Activated naive CD4-positive, alpha-beta T cell treated with anti-CD3 and anti-CD28 coated beads, Interleukin-2, amount 10 ng/mL, durations not matched to agents 7 days and 5 days (primary cell): ENCODE data around the gene TCEAL8.

Source experiments
- CTCF ChIA-PET: fragments of 350-600 bp; sonication (Branson Sonifier 250); formaldehyde crosslinking; loops from one replicate; lab custom pipeline; 2021; ENCODE audit warnings: antibody characterized with exemption; lab: Charles Lee
- DNase-seq: peaks from one replicate; pipeline ENCODE4 v3.0.0-alpha.2; 2020
- H3K27ac Mint-ChIP-seq: one replicate; pipeline ENCODE4 v1.8.0; 2021; ENCODE audit warnings: mild to moderate bottlenecking, moderate library complexity, mixed read lengths
- H3K27me3 Mint-ChIP-seq: one replicate; pipeline ENCODE4 v1.8.0; 2021; ENCODE audit warnings: mild to moderate bottlenecking, mixed read lengths
- H3K36me3 Mint-ChIP-seq: one replicate; pipeline ENCODE4 v1.8.0; 2021; ENCODE audit warnings: mixed read lengths
- H3K4me1 Mint-ChIP-seq: one replicate; pipeline ENCODE4 v1.8.0; 2021; ENCODE audit warnings: mixed read lengths
- H3K4me3 Mint-ChIP-seq: one replicate; pipeline ENCODE4 v1.8.0; 2021; ENCODE audit warnings: mild to moderate bottlenecking, moderate library complexity, mixed read lengths
- H3K9me3 Mint-ChIP-seq: one replicate; pipeline ENCODE4 v1.8.0; 2021; ENCODE audit warnings: mixed read lengths

Gene TCEAL8

GRCh38 chrX:103254921-103255493, at the start of gene TCEAL8:
Gene TCEAL8 (minus strand): TSS chrX:103255155. CDS start chrX:103253979, 1,176 bp downstream.
- Mint-ChIP-seq H3K36me3 (peaks cover 13% of the 10 kb centered on the region), H3K27me3 (peaks cover 5% of the 10 kb centered on the region), H3K27ac (peak within 1 kb of the TSS; percentile 97), H3K4me1 (peaks cover 22% of the 10 kb centered on the region), H3K4me3 (peak within 1 kb of the TSS; percentile 98), H3K9me3 (no peaks in the 10 kb centered on the region)
- CTCF ChIA-PET: no interaction called here
- peak; percentile 77 for DNase-seq

DNA sequence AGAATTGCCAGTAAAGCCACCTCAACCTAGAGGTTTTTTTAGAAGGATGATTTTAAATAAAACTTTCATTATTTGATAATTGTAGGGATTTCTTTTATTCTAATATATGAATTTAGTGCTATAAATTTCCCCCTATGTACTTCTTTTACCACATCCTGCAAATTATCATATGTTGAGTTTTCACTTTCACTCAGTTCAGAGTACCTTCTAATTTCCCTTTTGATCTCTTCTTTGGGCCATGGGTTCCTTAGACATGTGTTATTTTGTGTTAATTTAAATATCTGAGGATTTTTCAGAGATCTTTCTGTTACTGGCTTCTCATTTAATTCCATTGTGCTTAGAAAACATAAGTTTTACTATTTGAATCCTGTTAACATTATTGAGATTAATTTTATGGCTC, 49.8 kb upstream of the TCEAL8 start:
- Mint-ChIP-seq H3K4me1 (peaks cover 8% of the 10 kb centered on the region), H3K36me3 (peaks cover 3% of the 10 kb centered on the region), H3K27me3 (no peaks in the 10 kb centered on the region), H3K9me3 (no peaks in the 10 kb centered on the region), H3K4me3 (no peak overlapping the region), H3K27ac (no peak overlapping the region)
- CTCF ChIA-PET: no interaction called here
- no peak for DNase-seq

- no peaks in the 10 kb centered on the region for H3K36me3 Mint-ChIP-seq
- CTCF ChIA-PET: no interaction called here
- H3K9me3 Mint-ChIP-seq: no peaks in the 10 kb centered on the region
- DNase-seq: no peak
- peaks cover 4% of the 10 kb centered on the region for H3K27me3 Mint-ChIP-seq
- no peaks in the 10 kb centered on the region for H3K4me1 Mint-ChIP-seq
- no peak overlapping the region for H3K27ac Mint-ChIP-seq
- no peak overlapping the region for H3K4me3 Mint-ChIP-seq
Measured at GRCh38 chrX:103293118-103293517, 38.2 kb upstream of the TCEAL8 start.

DNA sequence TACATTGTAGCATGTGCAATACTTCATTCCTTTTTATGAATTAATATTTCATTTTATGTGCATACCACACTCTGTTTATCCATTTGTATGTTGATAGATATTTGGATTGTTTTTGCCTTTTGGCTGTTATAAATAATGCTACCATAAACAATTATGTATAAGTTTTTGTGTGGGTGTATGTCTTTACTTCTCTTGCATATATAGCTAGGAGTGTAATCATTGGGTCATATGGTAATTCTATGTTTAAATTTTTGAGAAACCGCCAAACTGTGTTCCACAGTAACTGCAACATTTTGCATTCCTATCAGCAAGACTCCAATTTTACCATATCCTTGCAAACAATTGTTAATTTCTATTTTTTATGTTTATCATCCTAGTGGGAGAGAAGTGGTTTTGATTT, 24.7 kb upstream of the TCEAL8 start:
- no peak for DNase-seq
- Mint-ChIP-seq H3K9me3 (no peaks in the 10 kb centered on the region), H3K27ac (no peak overlapping the region), H3K4me3 (no peak overlapping the region), H3K4me1 (peaks cover 3% of the 10 kb centered on the region), H3K27me3 (peaks cover 33% of the 10 kb centered on the region), H3K36me3 (no peaks in the 10 kb centered on the region)
- CTCF ChIA-PET: no interaction called here

GRCh38 chrX:103276581-103277002, 21.6 kb upstream of the TCEAL8 start, which contains the start of gene TCEAL5:
Gene TCEAL5 (minus strand): TSS chrX:103276750. CDS start chrX:103274563, 2,187 bp downstream.
- Mint-ChIP-seq H3K4me3 (no peak within 1 kb of the TSS), H3K9me3 (no peaks in the 10 kb centered on the region), H3K27me3 (peaks cover 42% of the 10 kb centered on the region), H3K4me1 (peaks cover 3% of the 10 kb centered on the region), H3K27ac (no peak within 1 kb of the TSS), H3K36me3 (no peaks in the 10 kb centered on the region)
- DNase-seq: no peak
- CTCF ChIA-PET: no interaction called here

DNA sequence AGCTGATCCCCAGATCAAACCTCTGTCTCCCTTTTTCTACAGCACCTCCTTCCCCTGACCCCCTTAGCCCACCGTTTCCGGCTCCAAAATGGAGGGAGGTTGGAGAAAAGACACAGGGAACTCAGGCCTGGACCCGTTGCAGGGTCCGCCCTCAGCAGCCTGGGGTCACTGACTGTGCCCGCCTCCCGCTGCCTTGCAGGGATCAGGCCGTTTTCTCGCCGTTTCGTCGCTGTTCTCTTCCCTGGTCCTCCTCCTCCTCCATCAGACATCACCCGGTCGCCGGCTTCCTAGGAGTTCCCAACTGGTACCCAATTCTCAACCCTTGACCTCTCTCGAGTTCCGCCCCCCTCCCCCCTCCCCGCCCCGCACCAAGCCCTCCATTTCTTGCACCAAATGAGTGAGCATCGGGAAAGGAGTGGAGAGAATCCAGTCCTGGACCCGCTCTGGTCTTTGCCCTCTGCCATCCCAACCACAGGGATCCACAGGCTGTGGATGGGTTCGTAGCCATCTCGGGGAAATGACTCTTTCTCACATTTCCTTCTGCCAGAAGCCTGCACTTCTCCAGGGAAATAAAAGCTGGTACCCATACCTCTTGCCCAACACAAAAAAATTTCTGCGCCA, 21.1 kb upstream of the TCEAL8 start:
- no peak for DNase-seq
- H3K27me3 Mint-ChIP-seq: peaks cover 42% of the 10 kb centered on the region
- H3K4me3 Mint-ChIP-seq: no peak overlapping the region
- no peaks in the 10 kb centered on the region for H3K36me3 Mint-ChIP-seq
- H3K27ac Mint-ChIP-seq: no peak overlapping the region
- peaks cover 3% of the 10 kb centered on the region for H3K4me1 Mint-ChIP-seq
- CTCF ChIA-PET: no interaction called here
- no peaks in the 10 kb centered on the region for H3K9me3 Mint-ChIP-seq

DNA sequence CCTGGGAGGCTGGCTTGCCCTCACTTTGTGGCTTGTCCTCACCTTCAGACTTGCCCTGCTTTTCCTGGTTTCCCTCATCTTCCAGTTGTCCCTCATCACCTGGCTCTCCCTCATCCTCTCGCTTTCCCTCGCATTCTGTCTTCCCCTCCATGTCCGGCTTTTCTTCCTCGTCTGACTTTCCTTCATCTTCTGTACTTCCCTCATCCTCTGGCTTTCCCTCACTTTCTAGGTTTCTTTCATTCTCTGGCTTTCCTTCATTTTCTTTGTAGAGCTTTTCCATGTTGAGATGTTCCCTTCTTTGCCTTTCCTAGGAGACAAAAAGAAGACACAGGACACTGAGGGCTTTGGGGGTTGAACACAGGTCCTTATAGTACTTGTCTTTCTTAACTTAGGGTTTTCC, 19.3 kb upstream of the TCEAL8 start:
- no peaks in the 10 kb centered on the region for H3K36me3 Mint-ChIP-seq
- no peak overlapping the region for H3K4me3 Mint-ChIP-seq
- no peak for DNase-seq
- H3K9me3 Mint-ChIP-seq: no peaks in the 10 kb centered on the region
- peaks cover 3% of the 10 kb centered on the region for H3K4me1 Mint-ChIP-seq
- H3K27ac Mint-ChIP-seq: no peak overlapping the region
- CTCF ChIA-PET: no interaction called here
- peaks cover 42% of the 10 kb centered on the region for H3K27me3 Mint-ChIP-seq

GRCh38 chrX:103258275-103258674, 3.3 kb upstream of the TCEAL8 start:
- H3K4me1 Mint-ChIP-seq: peaks cover 21% of the 10 kb centered on the region
- H3K27me3 Mint-ChIP-seq: peaks cover 5% of the 10 kb centered on the region
- no peak overlapping the region for H3K27ac Mint-ChIP-seq
- H3K9me3 Mint-ChIP-seq: no peaks in the 10 kb centered on the region
- CTCF ChIA-PET: interaction anchor here (1.3 kb wide), 1 partner anchor 47 kb away, joined by 3 read pairs; no protein-coding TSS in a partner anchor
- H3K4me3 Mint-ChIP-seq: no peak overlapping the region
- peaks cover 9% of the 10 kb centered on the region for H3K36me3 Mint-ChIP-seq
- no peak for DNase-seq

DNA sequence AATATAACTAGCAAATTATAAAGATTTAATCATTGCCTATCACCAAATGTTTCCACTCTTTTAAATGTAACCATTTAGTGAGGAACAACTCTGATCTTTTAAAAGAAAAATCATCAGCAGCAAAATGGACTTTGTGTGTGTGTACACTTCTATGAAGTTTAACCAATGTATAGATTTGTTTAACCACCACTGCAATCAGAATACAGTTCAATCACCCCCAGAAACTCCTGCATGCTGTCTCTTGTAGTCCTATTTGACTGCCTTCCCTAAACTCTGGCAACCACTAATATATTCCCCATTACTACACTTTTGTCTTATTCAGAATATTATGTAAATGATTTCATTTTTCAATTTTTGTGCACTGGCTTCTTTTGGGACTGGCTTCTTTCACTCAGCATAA, 1.7 kb upstream of the TCEAL8 start:
- DNase-seq: no peak
- Mint-ChIP-seq H3K4me3 (no peak overlapping the region), H3K9me3 (no peaks in the 10 kb centered on the region), H3K27ac (no peak overlapping the region), H3K27me3 (peaks cover 5% of the 10 kb centered on the region), H3K4me1 (peaks cover 22% of the 10 kb centered on the region), H3K36me3 (peaks cover 13% of the 10 kb centered on the region)
- CTCF ChIA-PET: interaction anchor here (0.7 kb wide), 1 partner anchor 512 kb away, joined by 3 read pairs; no protein-coding TSS in a partner anchor

- peaks cover 22% of the 10 kb centered on the region for H3K4me1 Mint-ChIP-seq
- peak overlapping the region; percentile 97 for H3K27ac Mint-ChIP-seq
- DNase-seq: peak; percentile 64
- no peaks in the 10 kb centered on the region for H3K9me3 Mint-ChIP-seq
- peaks cover 13% of the 10 kb centered on the region for H3K36me3 Mint-ChIP-seq
- peaks cover 2% of the 10 kb centered on the region for H3K27me3 Mint-ChIP-seq
- CTCF ChIA-PET: interaction anchor here (1.4 kb wide), 1 partner anchor 43 kb away, joined by 6 read pairs; no protein-coding TSS in a partner anchor
- H3K4me3 Mint-ChIP-seq: peak overlapping the region; percentile 98
Measured at GRCh38 chrX:103254171-103254824, 657 bp downstream of the TCEAL8 start.

- peak overlapping the region; percentile 98 for H3K4me3 Mint-ChIP-seq
- peaks cover 22% of the 10 kb centered on the region for H3K4me1 Mint-ChIP-seq
- no peaks in the 10 kb centered on the region for H3K27me3 Mint-ChIP-seq
- DNase-seq: no peak
- CTCF ChIA-PET: interaction anchor here (1.4 kb wide), 1 partner anchor 42 kb away, joined by 6 read pairs; no protein-coding TSS in a partner anchor
- peaks cover 13% of the 10 kb centered on the region for H3K36me3 Mint-ChIP-seq
- H3K9me3 Mint-ChIP-seq: no peaks in the 10 kb centered on the region
- H3K27ac Mint-ChIP-seq: peak overlapping the region; percentile 97
Measured at GRCh38 chrX:103253608-103254007, 1.3 kb downstream of the TCEAL8 start.

- no peaks in the 10 kb centered on the region for H3K27me3 Mint-ChIP-seq
- no peak overlapping the region for H3K4me3 Mint-ChIP-seq
- CTCF ChIA-PET: interaction anchor here (1.5 kb wide), 1 partner anchor 40 kb away, joined by 3 read pairs; no protein-coding TSS in a partner anchor
- H3K4me1 Mint-ChIP-seq: peaks cover 22% of the 10 kb centered on the region
- no peak for DNase-seq
- H3K36me3 Mint-ChIP-seq: peaks cover 13% of the 10 kb centered on the region
- no peaks in the 10 kb centered on the region for H3K9me3 Mint-ChIP-seq
- H3K27ac Mint-ChIP-seq: no peak overlapping the region
Measured at GRCh38 chrX:103250977-103251376, 4.0 kb downstream of the TCEAL8 start.

DNA sequence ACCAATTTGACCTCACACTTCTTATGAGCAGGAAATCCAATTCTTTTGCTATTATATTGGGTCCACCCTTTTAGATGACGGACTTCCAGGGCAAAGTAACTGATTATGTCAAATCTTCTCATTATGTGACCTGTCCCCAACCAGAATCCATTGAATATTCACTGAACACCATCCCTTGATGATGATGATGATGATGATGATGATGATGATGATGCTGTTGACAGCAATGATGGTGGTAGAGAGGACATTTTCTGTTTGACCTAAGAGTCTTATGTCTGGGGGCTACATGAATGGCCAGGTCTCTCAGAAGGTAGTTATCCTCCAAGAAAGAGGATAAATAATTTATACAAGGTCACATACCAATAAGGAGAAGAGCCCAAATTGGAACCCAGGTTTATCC, 5.2 kb downstream of the TCEAL8 start:
- H3K9me3 Mint-ChIP-seq: no peaks in the 10 kb centered on the region
- no peak overlapping the region for H3K4me3 Mint-ChIP-seq
- peaks cover 12% of the 10 kb centered on the region for H3K4me1 Mint-ChIP-seq
- DNase-seq: no peak
- H3K27ac Mint-ChIP-seq: no peak overlapping the region
- no peaks in the 10 kb centered on the region for H3K27me3 Mint-ChIP-seq
- CTCF ChIA-PET: interaction anchor here (0.9 to 1.5 kb wide), 2 partner anchors 39 to 41 kb away, joined by 4 to 8 read pairs; no protein-coding TSS in a partner anchor
- H3K36me3 Mint-ChIP-seq: peaks cover 11% of the 10 kb centered on the region

GRCh38 chrX:103248553-103248952, 6.4 kb downstream of the TCEAL8 start:
- H3K9me3 Mint-ChIP-seq: no peaks in the 10 kb centered on the region
- peaks cover 4% of the 10 kb centered on the region for H3K4me1 Mint-ChIP-seq
- no peak overlapping the region for H3K4me3 Mint-ChIP-seq
- H3K27ac Mint-ChIP-seq: no peak overlapping the region
- CTCF ChIA-PET: interaction anchor here (0.9 to 1.5 kb wide), 2 partner anchors 37 to 40 kb away, joined by 4 to 8 read pairs; no protein-coding TSS in a partner anchor
- no peak for DNase-seq
- no peaks in the 10 kb centered on the region for H3K27me3 Mint-ChIP-seq
- H3K36me3 Mint-ChIP-seq: peaks cover 7% of the 10 kb centered on the region
